ENCODE measurements around the gene PDGFC. TPM values are rescaled to one million over a fixed set of nuclear protein-coding genes. Genes with fewer than 3 reads are reported as not detected.

Gene PDGFC
- total RNA-seq, 1 experiment from 2014 or later, result 64.5 TPM

- BruUV-seq (replicated peaks), result no TSS peak
- no peaks in the 10 kb centered on the region for H3K27me3 Mint-ChIP-seq (ENCODE audit: unreplicated experiment)
- no peaks in the 10 kb centered on the region for H3K9me3 Mint-ChIP-seq (ENCODE audit: low read depth, unreplicated experiment)
- H3K27ac Mint-ChIP-seq (ENCODE audit: unreplicated experiment), result no peak overlapping the region
- CTCF ChIA-PET, result interaction anchor here (0.6 kb wide), 1 partner anchor 178 kb away, joined by 3 read pairs; no protein-coding TSS in a partner anchor
- DNase-seq, result no peak
- peaks cover 6% of the 10 kb centered on the region for H3K36me3 Mint-ChIP-seq (ENCODE audit: insufficient read depth, unreplicated experiment)
- no peak for TF ChIP-seq CTCF (IDR thresholded peaks at IDR 0.05; ENCODE audit: unreplicated experiment)
- H3K4me1 Mint-ChIP-seq (ENCODE audit: low read depth, unreplicated experiment), result peaks cover 48% of the 10 kb centered on the region
- intact Hi-C loops (cut with micrococcal nuclease; ENCODE audit: unreplicated experiment), result no loop called here
- no peak overlapping the region for H3K4me3 Mint-ChIP-seq (ENCODE audit: low read depth, unreplicated experiment)
Observed at GRCh38 chr4:156975686-156976085, 4.1 kb upstream of the PDGFC start.

- no TSS peak for BruUV-seq (replicated peaks)
- Mint-ChIP-seq H3K4me3 (ENCODE audit: low read depth, unreplicated experiment) (no peak overlapping the region), H3K27ac (ENCODE audit: unreplicated experiment) (no peak overlapping the region), H3K27me3 (ENCODE audit: unreplicated experiment) (no peaks in the 10 kb centered on the region), H3K9me3 (ENCODE audit: low read depth, unreplicated experiment) (no peaks in the 10 kb centered on the region), H3K4me1 (ENCODE audit: low read depth, unreplicated experiment) (peaks cover 48% of the 10 kb centered on the region), H3K36me3 (ENCODE audit: insufficient read depth, unreplicated experiment) (peaks cover 21% of the 10 kb centered on the region)
- CTCF ChIA-PET, result no interaction called here
- DNase-seq, result no peak
- intact Hi-C loops (cut with micrococcal nuclease; ENCODE audit: unreplicated experiment), result loop anchor here (5.0 kb wide), 1 partner anchor 153 kb away; no protein-coding TSS in a partner anchor
- no peak for TF ChIP-seq CTCF (IDR thresholded peaks at IDR 0.05; ENCODE audit: unreplicated experiment)
Observed at GRCh38 chr4:156974264-156974663, 2.7 kb upstream of the PDGFC start.

GRCh38 chr4:156972379-156973015, 898 bp upstream of the PDGFC start:
- Mint-ChIP-seq H3K4me3 (ENCODE audit: low read depth, unreplicated experiment) (peak overlapping the region; percentile 84), H3K9me3 (ENCODE audit: low read depth, unreplicated experiment) (no peaks in the 10 kb centered on the region), H3K27me3 (ENCODE audit: unreplicated experiment) (no peaks in the 10 kb centered on the region), H3K36me3 (ENCODE audit: insufficient read depth, unreplicated experiment) (peaks cover 36% of the 10 kb centered on the region), H3K4me1 (ENCODE audit: low read depth, unreplicated experiment) (peaks cover 60% of the 10 kb centered on the region), H3K27ac (ENCODE audit: unreplicated experiment) (peak overlapping the region; percentile 56)
- DNase-seq, result no peak
- TF ChIP-seq CTCF (IDR thresholded peaks at IDR 0.05; ENCODE audit: unreplicated experiment), result no peak
- no TSS peak for BruUV-seq (replicated peaks)
- CTCF ChIA-PET, result interaction anchor here (0.7 to 1.3 kb wide), 4 partner anchors 31 to 191 kb away, joined by 3 to 5 read pairs (median 4); no protein-coding TSS in a partner anchor
- intact Hi-C loops (cut with micrococcal nuclease; ENCODE audit: unreplicated experiment), result loop anchor here (1.0 to 5.0 kb wide), 2 partner anchors 73 to 155 kb away; no protein-coding TSS in a partner anchor

- peak overlapping the region; percentile 78 for H3K27ac Mint-ChIP-seq (ENCODE audit: unreplicated experiment)
- peaks cover 48% of the 10 kb centered on the region for H3K36me3 Mint-ChIP-seq (ENCODE audit: insufficient read depth, unreplicated experiment)
- H3K27me3 Mint-ChIP-seq (ENCODE audit: unreplicated experiment), result no peaks in the 10 kb centered on the region
- intact Hi-C loops (cut with micrococcal nuclease; ENCODE audit: unreplicated experiment), result loop anchor here (5.0 kb wide), 1 partner anchor 156 kb away; no protein-coding TSS in a partner anchor
- CTCF ChIA-PET, result interaction anchor here (0.5 to 2.3 kb wide), 5 partner anchors 10 to 496 kb away, joined by 3 to 9 read pairs (median 5); no protein-coding TSS in a partner anchor
- TF ChIP-seq CTCF (IDR thresholded peaks at IDR 0.05; ENCODE audit: unreplicated experiment), result no peak
- peaks cover 48% of the 10 kb centered on the region for H3K4me1 Mint-ChIP-seq (ENCODE audit: low read depth, unreplicated experiment)
- peak; percentile 44 for DNase-seq
- BruUV-seq (replicated peaks), result no TSS peak
- no peaks in the 10 kb centered on the region for H3K9me3 Mint-ChIP-seq (ENCODE audit: low read depth, unreplicated experiment)
- H3K4me3 Mint-ChIP-seq (ENCODE audit: low read depth, unreplicated experiment), result peak overlapping the region; percentile 84
Observed at GRCh38 chr4:156971165-156971675, 379 bp downstream of the PDGFC start.

Data from Calu3 (cell line).